Activated T-cell treated with anti-CD3 and anti-CD28 coated beads, Interleukin-2, amount 50 U/mL, for 24 hours (primary cell): Measurements from ENCODE around the gene NDUFB11.

ENCODE experiments used
- DNase-seq: peaks from one replicate; pipeline ENCODE4 v3.0.0-alpha.2; 2020
- H3K27ac Mint-ChIP-seq: 2 replicates; pipeline ENCODE4 v1.8.0; 2020; ENCODE audit warnings: mild to moderate bottlenecking, mixed read lengths
- H3K27me3 Mint-ChIP-seq: 2 replicates; pipeline ENCODE4 v1.8.0; 2020; ENCODE audit warnings: mixed read lengths
- H3K36me3 Mint-ChIP-seq: 2 replicates; pipeline ENCODE4 v1.8.0; 2020; ENCODE audit warnings: low read depth, mixed read lengths
- H3K4me1 Mint-ChIP-seq: 2 replicates; pipeline ENCODE4 v1.8.0; 2020; ENCODE audit warnings: low read depth, mixed read lengths
- H3K4me3 Mint-ChIP-seq: 2 replicates; pipeline ENCODE4 v1.8.0; 2020; ENCODE audit warnings: mild to moderate bottlenecking, moderate library complexity, mixed read lengths
- H3K9me3 Mint-ChIP-seq: 2 replicates; pipeline ENCODE4 v1.8.0; 2020; ENCODE audit warnings: mixed read lengths

NDUFB11 gene

DNA sequence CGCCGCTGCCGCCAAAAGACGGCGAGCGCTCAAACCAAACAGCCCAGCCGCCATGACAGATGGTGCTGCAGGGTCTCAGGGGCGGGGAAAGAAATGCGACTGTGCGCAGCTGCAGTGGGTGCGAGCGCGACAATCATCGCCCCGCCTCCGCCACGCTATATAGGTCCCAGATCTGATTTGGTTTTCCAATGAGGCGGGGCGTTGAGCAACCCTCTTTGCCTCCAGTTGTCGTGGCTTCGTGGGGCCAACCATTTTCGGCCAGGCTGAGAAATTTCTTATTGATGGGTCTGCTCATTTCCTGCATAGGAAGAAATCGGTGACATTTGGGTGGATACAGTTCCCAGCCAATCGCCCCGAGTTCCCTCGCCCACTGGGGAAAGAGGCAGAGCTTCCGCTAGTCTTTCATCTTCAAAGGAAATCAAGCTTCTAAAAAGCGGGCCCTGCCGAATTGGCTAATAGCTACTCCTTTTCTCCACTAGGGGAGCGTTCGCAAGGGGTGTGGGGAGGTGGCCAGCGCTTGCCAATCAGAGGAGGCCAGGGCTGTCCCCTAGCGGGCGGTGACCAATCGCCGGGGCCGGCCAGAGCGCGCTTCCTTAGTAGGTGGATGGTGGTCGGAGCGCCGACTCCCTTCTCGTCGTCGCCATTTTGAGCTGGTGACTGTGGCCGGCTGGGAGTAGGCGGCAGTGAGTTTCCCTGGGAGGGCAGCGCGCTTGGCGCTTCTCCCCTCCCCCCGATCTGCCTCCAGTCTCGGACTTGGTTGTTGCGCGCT lies at the start of gene NDUFB11, which contains the start of gene RBM10:
NDUFB11 (minus strand) TSS at position 77 of the 769 bp plus-strand sequence; CDS start at position 54, 23 bp downstream.
RBM10 (plus strand) TSS at position 596 of the 769 bp plus-strand sequence. CDS start 2,261 bp downstream, outside the sequence.
- DNase-seq = peak; percentile 89
- Mint-ChIP-seq H3K9me3 (no peaks in the 10 kb centered on the region), H3K27me3 (peaks cover 22% of the 10 kb centered on the region), H3K4me1 (peaks cover 23% of the 10 kb centered on the region), H3K4me3 (peak within 1 kb of the TSS; percentile 99), H3K27ac (peak within 1 kb of the TSS; percentile 100), H3K36me3 (peaks cover 60% of the 10 kb centered on the region)

DNA sequence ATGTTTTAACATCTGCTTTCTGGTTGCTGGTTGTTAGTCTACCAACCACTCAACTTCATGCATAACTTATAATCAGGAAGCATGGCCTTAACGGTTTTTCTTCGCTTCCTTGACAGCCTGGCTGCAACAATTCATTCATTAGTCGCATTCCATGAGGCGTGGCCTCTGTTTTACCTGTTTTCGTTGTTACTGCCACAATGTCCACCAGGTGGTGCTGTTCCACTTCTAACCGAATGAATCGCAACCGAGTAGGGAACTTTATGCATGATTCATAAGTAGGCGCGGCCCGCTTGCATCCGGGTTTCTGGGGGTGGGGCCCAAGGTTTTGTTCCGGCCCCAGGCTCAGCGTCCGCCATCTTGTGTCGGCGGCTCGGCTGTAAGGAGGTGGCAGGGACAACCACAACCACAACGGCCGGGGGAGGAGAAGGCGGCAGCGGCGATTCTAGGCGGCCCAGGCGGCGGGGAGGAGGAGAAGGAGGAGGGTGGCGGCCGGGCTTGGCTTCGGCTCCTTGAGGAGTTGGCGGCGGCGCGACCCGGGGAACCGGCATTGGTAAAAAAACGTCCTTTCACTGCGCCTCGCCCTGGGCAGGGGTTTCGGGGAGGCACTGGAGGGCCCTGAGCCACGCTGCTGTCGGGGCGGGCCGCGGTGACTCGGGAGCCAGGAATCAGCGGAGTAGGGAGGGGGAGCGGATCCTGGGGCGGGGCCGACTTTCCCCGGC lies 49.1 kb upstream of the NDUFB11 start, which contains the start of gene UBA1:
UBA1 (plus strand) TSS at position 355 of the 719 bp plus-strand sequence. CDS start 4,974 bp downstream, outside the sequence.
- H3K27ac Mint-ChIP-seq = peak within 1 kb of the TSS; percentile 98
- H3K4me3 Mint-ChIP-seq = peak within 1 kb of the TSS; percentile 95
- H3K36me3 Mint-ChIP-seq = peaks cover 82% of the 10 kb centered on the region
- DNase-seq = peak; percentile 95
- H3K9me3 Mint-ChIP-seq = no peaks in the 10 kb centered on the region
- H3K27me3 Mint-ChIP-seq = peaks cover 3% of the 10 kb centered on the region
- H3K4me1 Mint-ChIP-seq = peaks cover 73% of the 10 kb centered on the region

DNA sequence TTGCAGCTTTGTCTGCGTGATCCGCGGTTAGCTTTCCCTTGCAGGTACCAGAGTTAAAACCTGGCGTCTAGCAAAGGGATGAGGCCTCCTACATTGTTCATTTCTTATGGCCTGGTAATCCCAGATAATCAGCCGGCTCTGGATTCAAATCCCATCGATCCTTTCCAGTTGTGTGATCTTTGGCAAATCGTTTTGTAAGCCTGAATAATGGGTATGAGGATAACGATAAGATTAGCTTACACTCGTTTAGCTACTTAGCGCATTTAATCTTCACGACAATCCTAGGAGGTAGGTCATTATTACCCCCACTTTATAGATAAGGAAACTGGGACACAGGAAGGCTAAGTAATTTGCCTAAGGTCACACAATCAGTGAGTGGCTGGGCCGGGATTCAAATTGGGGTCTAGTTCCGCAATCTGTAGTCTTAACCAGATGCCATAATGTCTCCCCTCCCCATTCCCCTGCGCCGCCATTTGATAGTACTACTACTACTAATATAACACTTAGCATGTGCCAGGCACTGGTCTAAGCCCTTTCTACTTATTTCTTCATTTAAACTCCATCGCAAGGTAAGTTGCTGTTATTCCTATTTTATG lies 47.4 kb upstream of the NDUFB11 start:
- H3K27ac Mint-ChIP-seq = peak overlapping the region; percentile 95
- peaks cover 64% of the 10 kb centered on the region for H3K4me1 Mint-ChIP-seq

DNA sequence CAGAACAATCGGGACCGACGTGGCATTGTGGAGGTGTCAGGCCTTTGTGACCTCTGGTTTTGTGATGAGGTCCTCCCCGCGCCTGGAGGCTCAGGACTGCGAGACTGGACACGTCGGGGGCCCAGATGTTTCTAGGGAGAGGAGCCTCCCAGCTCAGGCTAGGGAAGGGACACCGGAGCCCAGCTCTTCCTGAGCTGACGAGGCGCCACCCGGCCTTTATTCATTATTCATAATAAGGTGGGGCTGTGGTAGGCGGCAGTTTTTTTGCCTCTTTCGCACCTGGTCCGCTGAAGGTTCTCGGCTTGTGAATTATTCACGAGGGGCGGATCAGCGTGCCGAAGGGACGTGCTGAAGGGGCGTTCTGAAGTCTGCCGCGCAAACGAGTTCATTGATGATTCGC lies 46.8 kb upstream of the NDUFB11 start:
- Mint-ChIP-seq H3K36me3 (peaks cover 71% of the 10 kb centered on the region), H3K9me3 (no peaks in the 10 kb centered on the region), H3K27ac (peak overlapping the region; percentile 95), H3K27me3 (peaks cover 10% of the 10 kb centered on the region), H3K4me1 (peaks cover 58% of the 10 kb centered on the region), H3K4me3 (peak overlapping the region; percentile 88)
- DNase-seq = peak; percentile 61

More for the DNA sequence above, 47.4 kb upstream of the NDUFB11 start:
- Mint-ChIP-seq H3K27me3 (peaks cover 6% of the 10 kb centered on the region), H3K9me3 (no peaks in the 10 kb centered on the region), H3K36me3 (peaks cover 71% of the 10 kb centered on the region), H3K4me3 (peak overlapping the region; percentile 88)
- no peak for DNase-seq

DNA sequence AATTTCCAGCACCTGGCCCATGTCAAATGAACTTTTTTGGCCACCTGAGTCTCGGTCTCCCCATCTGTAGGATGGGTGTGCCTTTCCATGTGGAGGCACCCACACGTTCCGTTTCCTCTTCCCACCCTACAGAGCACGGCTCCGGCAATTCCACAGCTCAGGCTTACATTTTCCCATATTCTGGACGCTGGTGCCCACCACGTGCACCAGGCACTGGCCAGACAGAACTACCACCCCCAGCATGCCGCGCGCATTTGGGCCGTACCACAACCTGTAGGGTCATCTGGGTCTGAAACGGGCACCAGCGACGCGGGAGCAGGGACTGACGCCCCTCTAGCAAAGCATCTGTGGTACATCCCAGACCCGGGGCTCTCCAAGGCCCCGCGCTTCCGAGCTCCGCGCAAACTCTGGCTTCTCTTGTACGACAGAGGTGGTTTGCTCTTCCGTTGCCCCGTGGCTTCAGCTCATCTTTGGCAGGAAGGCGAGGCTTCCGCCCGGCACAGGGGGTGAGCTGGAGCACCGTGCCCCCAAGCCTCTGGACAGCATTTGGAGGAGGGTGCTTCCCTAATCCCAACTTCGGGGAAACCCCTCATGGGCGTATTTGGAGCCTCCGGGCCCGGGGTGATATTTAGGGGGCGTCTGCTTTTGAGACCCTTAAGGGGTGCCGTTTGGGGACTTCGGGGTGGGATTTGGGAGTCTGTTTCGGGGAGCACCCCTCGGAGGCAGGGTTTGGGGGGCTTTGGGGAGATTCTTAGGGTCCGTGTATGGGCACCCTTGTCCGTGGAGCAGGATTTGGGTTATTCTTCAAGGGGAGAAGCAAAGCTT lies 46.2 kb upstream of the NDUFB11 start:
- peaks cover 14% of the 10 kb centered on the region for H3K27me3 Mint-ChIP-seq
- DNase-seq = peak; percentile 85
- peak overlapping the region; percentile 88 for H3K4me3 Mint-ChIP-seq
- no peaks in the 10 kb centered on the region for H3K9me3 Mint-ChIP-seq
- peaks cover 51% of the 10 kb centered on the region for H3K4me1 Mint-ChIP-seq
- H3K36me3 Mint-ChIP-seq = peaks cover 71% of the 10 kb centered on the region
- peak overlapping the region; percentile 95 for H3K27ac Mint-ChIP-seq

DNA sequence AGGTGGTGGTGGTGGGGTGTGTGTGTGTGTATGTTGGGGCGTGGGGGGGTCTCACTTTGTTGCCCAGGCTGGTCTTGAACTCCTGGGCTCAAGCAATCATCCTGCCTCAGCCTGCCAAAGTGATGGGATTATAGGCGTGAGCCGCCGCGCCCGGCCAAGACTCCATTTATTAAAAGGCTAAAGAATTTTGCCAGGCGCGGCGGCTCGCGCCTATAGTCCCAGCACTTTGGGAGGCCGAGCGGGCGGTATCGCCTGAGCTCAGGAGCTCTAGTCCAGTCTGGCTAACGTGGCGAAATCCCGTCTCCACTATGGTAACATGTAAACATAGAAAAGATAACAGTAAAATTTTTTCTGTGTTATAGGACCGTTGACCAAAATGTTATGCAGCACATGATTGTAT lies 45.4 kb upstream of the NDUFB11 start:
- Mint-ChIP-seq H3K4me1 (peaks cover 46% of the 10 kb centered on the region), H3K36me3 (peaks cover 71% of the 10 kb centered on the region), H3K9me3 (no peaks in the 10 kb centered on the region), H3K27me3 (peaks cover 15% of the 10 kb centered on the region), H3K27ac (no peak overlapping the region), H3K4me3 (no peak overlapping the region)
- DNase-seq = no peak

DNA sequence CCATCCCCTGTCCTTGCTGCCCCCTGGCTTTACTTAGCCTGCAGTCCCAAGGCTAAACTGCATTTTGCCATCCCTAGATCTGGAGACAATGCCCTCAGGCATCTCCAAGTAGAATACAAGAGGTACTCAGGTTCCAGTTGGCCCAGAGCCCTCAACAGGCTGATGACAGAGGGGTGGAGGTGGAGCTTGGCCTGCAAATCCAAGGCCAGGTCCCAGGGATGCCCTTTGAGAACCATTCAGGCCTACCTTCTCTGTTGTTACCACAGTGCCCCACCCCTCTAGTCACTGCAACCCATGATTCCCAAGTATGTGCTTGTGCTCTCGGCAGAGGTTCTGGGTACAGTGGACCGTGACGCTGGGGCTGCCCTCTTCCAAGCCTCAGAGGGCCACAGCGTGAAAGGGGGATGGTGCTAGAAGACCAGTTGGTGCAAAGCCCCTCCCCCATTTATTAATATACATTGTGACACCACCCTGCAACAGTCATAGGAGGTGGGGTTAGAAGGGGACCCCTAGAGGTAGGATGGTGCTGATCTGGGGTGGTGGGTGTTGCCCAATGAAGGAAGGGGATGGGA lies 42.7 kb upstream of the NDUFB11 start:
- H3K36me3 Mint-ChIP-seq = peaks cover 66% of the 10 kb centered on the region
- no peak overlapping the region for H3K4me3 Mint-ChIP-seq
- H3K27me3 Mint-ChIP-seq = peaks cover 31% of the 10 kb centered on the region
- peaks cover 26% of the 10 kb centered on the region for H3K4me1 Mint-ChIP-seq
- no peak overlapping the region for H3K27ac Mint-ChIP-seq
- no peak for DNase-seq
- no peaks in the 10 kb centered on the region for H3K9me3 Mint-ChIP-seq

DNA sequence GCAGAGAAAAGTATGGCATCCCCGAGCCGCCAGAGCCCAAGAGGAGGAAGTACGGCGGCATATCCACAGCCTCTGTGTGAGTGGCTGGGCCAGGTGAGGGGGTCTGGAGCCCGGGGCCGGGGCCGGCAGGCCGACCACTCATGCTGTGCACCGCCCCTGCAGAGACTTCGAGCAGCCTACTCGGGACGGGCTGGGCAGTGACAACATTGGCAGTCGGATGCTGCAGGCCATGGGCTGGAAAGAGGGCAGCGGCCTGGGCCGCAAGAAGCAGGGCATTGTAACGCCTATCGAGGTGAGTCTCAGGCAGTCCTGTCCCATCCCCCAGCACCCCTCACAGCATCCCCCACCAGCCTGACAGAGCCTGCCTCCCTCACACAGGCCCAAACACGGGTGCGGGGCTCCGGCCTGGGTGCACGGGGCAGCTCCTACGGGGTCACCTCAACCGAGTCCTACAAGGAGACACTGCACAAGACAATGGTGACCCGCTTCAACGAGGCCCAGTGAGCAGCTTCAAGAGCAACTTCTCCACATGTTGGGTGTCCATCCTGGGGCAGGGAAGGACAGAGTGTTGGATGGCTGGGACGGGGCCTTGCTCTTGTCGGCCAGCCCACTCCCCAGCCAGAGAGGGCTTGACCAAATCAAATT lies 41.7 kb upstream of the NDUFB11 start:
- Mint-ChIP-seq H3K9me3 (no peaks in the 10 kb centered on the region), H3K4me1 (peaks cover 22% of the 10 kb centered on the region)

DNA sequence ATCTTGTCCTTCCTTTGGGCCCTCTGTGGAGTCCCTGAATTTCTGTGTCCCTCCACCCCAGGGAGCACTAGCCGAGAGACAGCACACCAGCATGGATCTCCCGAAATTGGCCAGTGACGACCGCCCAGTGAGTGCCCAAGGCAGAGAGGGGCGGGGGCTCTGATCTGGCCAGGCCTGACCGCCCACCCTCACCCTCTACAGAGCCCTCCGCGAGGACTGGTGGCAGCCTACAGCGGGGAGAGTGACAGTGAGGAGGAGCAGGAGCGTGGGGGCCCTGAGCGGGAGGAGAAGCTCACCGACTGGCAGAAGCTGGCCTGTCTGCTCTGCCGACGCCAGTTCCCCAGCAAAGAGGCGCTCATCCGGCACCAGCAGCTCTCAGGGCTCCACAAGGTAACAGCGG lies 40.7 kb upstream of the NDUFB11 start:
- Mint-ChIP-seq H3K36me3 (peaks cover 64% of the 10 kb centered on the region), H3K4me3 (no peak overlapping the region), H3K27ac (peak overlapping the region; percentile 33), H3K9me3 (no peaks in the 10 kb centered on the region), H3K4me1 (peaks cover 19% of the 10 kb centered on the region), H3K27me3 (peaks cover 40% of the 10 kb centered on the region)
- no peak for DNase-seq

More for the DNA sequence above, 41.7 kb upstream of the NDUFB11 start:
- peaks cover 66% of the 10 kb centered on the region for H3K36me3 Mint-ChIP-seq
- no peak for DNase-seq
- H3K27ac Mint-ChIP-seq = no peak overlapping the region
- H3K27me3 Mint-ChIP-seq = peaks cover 40% of the 10 kb centered on the region
- no peak overlapping the region for H3K4me3 Mint-ChIP-seq

DNA sequence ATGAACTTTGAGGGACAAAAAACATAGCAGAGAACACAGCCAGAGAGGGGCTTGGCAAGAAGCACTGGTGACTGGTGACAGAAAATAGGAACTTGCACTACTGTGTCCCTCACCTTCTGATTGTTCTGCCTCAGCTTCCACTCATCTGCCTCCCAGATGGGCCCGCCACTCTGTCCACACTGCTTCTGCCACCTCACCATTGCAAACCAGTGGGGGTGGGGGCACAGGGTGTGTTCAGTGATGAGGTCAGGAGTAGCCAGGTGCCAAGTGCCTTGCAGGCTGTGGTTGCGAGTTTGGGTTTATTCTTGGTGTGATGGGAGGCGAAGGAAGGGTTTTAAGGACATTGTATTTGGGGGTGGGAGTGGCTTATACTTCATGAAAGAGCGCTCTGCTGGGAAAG lies 40.0 kb upstream of the NDUFB11 start:
- H3K36me3 Mint-ChIP-seq = peaks cover 67% of the 10 kb centered on the region
- peaks cover 15% of the 10 kb centered on the region for H3K4me1 Mint-ChIP-seq
- H3K27me3 Mint-ChIP-seq = peaks cover 42% of the 10 kb centered on the region
- no peak overlapping the region for H3K27ac Mint-ChIP-seq
- no peak for DNase-seq
- H3K4me3 Mint-ChIP-seq = no peak overlapping the region
- no peaks in the 10 kb centered on the region for H3K9me3 Mint-ChIP-seq

DNA sequence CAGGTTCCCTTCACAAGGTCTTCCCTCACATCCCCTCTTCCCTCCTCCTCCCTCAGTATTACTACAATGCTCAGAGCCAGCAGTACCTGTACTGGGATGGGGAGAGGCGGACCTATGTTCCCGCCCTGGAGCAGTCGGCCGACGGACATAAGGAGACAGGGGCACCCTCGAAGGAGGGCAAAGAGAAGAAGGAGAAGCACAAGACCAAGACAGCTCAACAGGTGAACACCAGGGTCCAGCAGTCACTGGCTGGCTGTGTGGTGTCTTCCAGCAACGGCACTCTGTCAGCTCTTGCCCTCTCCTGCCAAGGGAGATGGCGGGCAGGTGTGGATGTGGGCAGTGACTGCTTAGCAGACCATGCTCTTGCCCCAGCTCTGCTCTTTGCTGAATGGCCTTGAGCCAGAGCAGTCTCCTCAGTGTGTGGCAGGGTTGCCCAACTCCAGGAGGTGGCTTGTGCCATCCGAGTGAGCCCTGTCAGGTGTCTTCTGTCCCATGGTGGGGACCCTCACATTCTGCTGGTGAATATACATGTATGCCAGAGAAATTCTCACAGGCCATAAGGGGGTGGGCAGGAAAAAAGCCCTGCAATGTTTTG lies 37.7 kb upstream of the NDUFB11 start:
- peaks cover 83% of the 10 kb centered on the region for H3K36me3 Mint-ChIP-seq
- H3K4me3 Mint-ChIP-seq = no peak overlapping the region
- no peaks in the 10 kb centered on the region for H3K9me3 Mint-ChIP-seq
- no peak for DNase-seq
- peak overlapping the region; percentile 55 for H3K27ac Mint-ChIP-seq
- no peaks in the 10 kb centered on the region for H3K4me1 Mint-ChIP-seq
- peaks cover 54% of the 10 kb centered on the region for H3K27me3 Mint-ChIP-seq

DNA sequence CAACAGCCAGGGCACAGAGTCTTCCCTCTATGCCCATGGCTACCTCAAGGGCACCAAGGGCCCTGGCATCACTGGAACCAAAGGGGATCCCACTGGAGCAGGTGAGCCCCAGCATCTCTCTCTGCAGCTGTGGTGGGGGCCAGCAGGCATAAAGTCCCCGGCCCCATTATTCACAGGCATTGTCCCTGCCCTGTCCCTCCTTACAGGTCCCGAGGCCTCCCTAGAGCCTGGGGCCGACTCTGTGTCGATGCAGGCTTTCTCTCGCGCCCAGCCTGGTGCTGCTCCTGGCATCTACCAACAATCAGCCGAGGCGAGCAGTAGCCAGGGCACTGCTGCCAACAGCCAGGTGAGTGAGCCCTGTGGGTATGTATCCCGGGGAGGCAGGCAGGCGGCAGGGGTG lies 36.8 kb upstream of the NDUFB11 start:
- peaks cover 82% of the 10 kb centered on the region for H3K36me3 Mint-ChIP-seq
- H3K4me1 Mint-ChIP-seq = no peaks in the 10 kb centered on the region
- no peak overlapping the region for H3K27ac Mint-ChIP-seq
- no peak for DNase-seq
- peaks cover 55% of the 10 kb centered on the region for H3K27me3 Mint-ChIP-seq
- H3K4me3 Mint-ChIP-seq = no peak overlapping the region
- no peaks in the 10 kb centered on the region for H3K9me3 Mint-ChIP-seq

DNA sequence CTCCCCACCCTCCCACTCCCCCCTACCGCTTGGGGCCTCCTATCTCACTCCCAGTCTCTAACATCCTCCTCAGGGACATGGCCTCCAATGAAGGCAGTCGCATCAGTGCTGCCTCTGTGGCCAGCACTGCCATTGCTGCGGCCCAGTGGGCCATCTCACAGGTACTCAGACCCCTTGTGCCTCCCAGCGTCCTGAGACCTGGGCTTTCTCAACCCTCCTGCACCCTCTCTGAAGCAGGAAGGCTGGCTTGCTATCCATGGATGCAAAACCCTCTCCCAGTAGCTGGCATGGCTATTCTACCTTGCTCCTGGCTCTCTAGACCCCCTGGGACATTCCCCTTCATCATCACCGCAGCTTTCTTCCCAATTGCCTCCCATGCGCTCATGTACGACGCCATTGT lies 35.8 kb upstream of the NDUFB11 start:
- DNase-seq = no peak
- Mint-ChIP-seq H3K36me3 (peaks cover 80% of the 10 kb centered on the region), H3K9me3 (no peaks in the 10 kb centered on the region), H3K27me3 (peaks cover 58% of the 10 kb centered on the region), H3K27ac (no peak overlapping the region), H3K4me1 (no peaks in the 10 kb centered on the region), H3K4me3 (no peak overlapping the region)
